GM18909 (cell line): ENCODE data around the gene FBF1.

ENCODE experiments used
- ATAC-seq: cut with Tn5 transposase; IDR thresholded peaks from one replicate; pipeline ENCODE4 v1.9.1; 2021; ENCODE audit warnings: mild to moderate bottlenecking; ENCODE audit not compliant: unreplicated experiment, poor library complexity

The FBF1 gene

DNA sequence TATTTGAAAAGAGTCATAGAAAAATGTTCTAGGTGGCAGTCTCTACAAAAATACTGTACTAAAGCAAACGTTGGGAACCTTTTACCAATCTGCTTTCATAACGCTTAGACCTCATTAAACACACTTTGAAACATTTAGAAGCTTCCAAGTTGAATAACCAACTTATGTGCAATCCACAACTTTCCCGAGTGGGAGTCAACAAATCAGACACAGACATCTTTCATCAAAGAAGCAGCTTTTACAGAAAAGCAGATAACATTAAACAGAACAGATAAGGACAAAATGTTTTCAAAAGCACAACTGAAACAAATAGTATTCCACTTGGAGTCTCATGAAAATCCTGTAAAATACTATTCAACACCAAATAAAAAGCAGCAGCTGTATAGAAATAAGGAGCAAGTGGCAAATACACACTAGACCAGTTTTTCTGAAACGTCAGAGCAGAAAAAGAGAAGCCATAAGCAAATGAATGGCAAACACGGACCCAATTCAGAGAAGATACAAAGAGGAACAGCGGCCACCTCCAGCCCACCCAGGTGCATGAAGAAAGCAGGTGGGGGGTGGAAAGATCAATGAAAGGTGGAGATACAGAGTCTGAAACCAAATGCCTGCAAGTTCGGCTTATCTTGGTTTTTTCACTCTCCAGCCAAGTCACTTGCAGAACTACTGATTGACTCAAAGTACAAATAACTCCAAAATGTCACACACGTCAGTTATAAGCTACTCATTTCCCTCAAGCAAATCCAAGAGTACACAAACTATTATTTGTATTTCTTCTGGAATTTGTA lies 18.4 kb upstream of the FBF1 start:
- no peak for ATAC-seq

DNA sequence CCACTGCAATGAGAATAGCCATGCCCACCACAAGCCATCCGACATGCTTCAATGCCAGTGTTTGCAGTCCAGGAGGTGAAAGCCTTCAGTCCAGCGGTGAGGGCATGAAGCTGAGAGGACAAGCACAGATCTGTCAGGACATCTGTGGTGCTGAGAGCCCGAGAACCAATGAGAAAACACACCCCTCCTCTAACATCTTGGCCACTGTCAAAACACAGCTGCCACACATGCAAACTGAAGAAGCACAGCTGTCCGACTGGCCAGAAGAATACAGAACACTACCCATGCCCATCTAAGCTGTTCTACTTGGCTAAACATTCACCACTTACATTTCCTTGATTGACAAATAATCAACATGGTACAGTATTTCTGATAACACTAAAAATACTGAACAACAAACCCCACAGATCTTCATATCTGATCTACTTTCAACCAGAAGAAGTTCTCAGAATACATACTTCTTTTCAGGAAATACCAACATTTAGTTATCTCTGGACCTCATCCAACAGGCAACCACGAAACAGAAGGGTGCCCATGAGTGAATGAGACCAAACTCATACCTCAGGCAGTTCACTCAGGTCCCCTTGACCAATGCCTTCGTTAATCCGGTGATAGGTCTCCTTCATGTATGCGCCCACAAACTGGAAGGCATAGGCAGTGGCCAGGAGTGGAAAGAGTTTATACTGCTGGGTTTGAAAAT lies 10.2 kb upstream of the FBF1 start:
- ATAC-seq, result no peak

DNA sequence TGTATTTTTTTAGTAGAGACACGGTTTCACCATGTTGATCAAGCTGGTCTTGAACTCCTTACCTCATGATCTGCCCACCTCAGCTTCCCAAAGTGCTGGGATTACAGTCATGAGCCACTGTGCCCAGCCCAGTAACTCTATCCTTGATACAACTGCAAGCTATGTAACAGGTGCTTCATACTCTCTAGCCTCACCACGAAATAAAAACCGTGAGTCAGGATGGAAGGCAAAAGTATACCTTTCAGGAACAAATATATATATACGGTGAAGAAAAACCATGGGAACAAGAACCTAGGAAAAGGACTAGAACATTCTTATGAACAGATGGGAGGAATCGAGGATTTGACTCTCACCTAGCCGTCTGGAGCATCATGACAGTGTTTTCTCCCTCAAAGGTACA lies 9.6 kb upstream of the FBF1 start:
- ATAC-seq, result no peak

DNA sequence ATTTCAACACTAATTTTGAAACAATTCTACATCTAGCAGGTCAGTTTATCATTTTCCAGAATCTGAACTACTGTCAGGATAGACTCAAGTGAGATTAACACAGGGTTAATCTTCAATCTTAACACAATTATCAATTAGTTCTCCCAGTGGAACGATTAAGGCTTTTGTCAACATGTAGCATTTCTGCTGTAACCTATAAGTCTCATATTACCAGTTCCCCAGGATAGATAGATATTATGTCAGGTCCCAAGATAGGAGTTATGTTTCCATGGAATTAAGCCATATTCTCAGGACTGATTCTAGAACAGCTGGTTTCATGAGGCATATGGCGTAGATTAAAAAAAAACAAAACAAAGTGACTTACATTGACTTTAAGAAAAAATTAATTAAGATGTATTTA lies 4.4 kb upstream of the FBF1 start:
- no peak for ATAC-seq

DNA sequence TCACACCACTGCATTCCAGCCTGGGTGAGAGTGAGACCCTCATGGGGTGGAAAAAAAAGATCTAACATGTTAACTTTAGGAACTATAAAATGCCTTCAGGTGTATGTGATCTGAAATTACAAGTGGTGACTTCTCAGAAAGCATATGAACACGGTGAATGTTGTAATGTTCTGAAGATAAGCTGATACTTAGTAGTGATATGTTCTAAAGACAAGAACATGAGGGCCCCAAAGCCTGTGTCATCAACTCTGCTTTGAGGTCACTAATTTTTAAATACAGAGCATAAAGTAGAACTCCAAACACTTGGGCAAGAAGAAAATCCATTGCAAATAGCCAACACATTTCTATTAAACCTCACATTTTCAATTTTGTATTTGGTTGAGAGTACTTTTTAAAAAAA lies 2.6 kb upstream of the FBF1 start:
- no peak for ATAC-seq

DNA sequence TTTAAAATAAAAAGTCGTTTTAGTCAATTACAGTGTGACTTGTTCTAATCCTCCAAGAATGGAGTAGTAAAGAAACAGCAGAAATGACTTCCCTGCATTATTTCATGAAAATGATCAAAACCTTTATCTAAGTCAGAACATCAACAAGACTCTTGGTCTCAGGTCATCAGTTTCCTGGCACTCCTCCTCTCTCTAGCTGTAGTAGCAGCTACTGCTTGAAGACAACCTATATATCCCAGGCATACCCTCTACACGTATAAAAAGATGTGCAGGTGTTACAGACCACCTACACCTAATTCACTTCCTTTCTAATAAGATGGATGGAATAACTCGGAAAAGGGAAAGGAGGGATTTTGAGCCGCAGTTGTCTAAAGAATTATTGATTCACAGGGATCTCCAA lies 1.6 kb upstream of the FBF1 start:
- ATAC-seq, result no peak

DNA sequence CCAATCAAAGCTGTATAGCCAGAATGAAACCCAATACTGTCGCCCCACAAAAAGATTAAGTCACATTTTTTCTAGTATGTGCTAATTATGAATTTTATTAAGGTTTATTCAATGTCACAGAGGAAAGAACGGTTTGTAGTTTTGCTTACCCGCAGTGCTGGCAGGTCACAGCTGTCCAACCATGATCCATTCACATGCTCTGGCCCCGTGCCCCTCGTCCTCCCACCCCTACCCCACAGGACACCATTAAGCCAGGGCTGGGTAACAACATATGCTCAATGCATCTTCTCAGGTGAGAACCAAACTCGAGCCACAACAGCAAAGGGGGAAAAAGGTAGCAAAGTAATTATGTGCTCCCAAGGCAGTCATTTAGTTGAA lies 589 bp upstream of the FBF1 start:
- ATAC-seq, result no peak

DNA sequence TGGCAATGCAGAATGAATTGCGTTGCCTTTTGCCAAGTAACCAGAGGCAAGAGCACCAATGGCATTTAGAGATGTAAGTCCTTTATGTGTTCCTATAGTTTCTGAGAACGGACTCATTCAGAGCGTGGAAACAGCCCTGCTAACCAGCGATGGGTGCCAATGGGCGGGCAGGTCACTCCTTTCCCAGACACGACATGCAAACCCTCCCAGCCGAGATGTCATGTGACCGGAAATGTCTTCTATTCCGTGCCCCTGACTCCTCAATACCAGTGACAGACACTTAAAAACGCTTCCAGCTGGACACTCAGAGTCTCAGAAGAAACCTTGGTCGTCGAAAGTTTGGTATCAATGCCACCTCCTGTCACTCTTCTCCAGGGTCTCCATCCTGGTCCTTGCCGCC lies 3.2 kb downstream of the FBF1 start:
- ATAC-seq, result no peak

DNA sequence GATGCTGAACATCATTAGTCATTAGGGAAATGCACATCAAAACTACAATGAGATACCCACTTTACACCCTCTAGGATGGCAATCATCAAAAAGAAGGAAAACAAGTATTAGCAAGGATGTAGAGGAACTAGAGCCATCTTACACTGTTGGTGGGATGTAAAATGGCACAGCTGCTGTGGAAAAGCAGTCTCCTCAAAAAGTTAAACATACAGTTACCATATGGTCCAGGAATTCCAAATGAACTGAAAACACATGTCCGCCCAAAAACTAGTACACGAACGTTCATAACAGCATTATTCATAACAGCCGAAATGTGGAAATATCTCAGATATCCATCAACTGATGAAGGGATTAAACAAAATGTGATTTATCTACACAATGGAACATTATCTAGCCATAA lies 7.0 kb downstream of the FBF1 start:
- ATAC-seq, result no peak

DNA sequence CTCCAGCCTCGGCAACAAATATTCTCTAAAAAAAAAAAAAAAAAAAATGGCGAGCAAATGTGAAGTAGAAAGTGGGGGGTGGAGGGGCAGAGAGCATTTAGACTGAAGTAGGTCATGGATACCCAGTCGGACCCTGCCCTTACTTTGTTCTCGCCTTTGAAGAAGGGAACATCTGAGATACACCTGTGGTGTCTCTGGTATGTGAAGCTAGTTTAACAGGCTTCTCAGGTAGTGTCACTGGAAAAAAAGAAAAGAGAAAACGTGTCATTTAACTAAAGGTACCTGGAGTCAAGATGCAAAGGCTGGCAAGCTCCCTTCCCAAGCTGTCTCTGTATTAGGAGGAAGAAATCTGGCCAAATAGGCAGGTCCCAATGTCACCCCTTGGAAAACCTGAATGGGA lies 8.0 kb downstream of the FBF1 start:
- no peak for ATAC-seq

DNA sequence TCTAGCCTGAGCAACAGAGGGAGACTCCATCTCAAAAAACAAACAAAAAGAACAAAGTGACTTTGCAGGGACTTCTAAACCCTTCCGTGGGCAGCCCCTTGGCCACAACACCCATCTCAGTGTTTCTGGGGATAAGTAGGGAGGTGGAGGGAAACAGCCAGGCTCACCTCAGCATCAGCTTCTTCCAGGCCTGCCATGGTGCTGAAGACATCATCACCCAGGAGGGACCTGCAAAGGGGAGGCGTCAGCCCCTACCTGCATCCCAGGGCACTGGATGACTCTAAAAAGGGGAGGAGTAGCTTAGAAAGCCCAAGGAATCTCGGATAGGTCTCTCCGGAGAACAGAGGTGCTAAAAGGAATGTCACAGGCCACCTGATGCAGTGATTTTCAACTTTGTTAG lies 9.8 kb downstream of the FBF1 start:
- no peak for ATAC-seq

DNA sequence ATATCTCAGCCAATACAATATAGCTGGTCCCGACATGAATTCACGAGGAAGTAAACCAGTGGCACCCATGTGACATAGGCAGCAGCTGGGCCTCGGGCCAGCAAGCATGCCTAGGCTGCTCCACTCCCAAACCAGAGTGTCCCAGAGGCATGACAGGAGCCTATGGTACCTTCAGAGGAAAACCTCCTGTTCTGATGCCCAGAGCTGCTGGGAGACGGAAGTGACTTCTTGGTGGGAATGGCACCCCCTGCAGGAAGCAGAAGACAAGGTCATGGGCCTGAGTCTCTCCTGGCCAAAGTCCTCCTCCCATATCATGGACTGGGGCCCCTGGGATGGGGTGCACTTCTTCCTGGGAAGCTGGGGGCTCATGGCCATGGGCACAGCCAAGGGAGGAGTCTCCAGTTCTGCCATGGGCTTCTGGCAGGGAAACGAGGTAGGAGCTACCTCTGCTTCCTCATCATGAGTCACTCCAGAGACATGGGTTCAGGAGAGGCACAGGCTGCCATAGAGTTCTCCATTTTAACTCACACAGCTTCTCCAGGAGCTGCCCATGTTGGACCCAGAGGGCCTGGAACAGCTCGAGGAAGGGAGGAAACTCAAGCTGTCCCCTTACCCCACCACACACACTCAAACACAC lies 13.4 kb downstream of the FBF1 start:
- ATAC-seq, result no peak

DNA sequence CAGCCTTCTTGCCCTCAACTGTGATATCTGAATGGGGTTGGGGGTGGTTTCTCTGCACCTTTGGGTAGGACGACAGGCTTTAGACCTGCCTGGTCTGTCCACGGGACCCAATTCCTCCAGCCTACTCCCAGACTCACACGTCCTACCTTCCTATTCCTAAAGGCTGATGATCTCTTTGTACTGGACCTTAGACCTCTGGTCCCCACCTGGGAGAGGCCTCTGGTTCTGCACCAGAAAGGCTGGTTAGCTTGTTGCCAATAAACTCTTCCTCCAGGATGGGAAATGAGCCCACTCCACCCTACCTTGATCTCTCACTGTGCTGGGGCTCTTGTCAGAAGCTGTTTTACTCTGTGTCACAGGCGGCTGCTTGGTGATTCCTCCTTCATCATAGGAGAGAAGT lies 14.4 kb downstream of the FBF1 start:
- ATAC-seq, result no peak

DNA sequence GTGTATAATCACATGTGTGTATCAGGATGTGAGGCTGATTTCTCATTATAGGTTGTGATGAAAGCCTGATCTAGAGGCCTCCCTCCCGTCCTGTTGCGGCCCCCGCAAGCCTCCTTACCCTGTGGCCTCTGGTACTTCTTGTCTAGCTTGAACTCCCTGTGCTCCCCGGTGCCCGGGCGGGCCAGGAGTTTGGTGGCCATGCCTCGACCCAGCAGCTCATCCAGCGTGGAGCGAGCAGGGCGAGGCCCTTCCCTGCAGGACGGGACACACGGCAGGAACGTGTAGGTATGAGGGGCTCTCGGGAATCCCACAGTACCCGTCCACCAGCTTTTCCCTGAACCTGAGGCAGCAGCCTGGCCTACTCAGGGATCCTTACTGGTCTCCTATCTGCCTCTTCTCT lies 14.9 kb downstream of the FBF1 start:
- ATAC-seq, result no peak

DNA sequence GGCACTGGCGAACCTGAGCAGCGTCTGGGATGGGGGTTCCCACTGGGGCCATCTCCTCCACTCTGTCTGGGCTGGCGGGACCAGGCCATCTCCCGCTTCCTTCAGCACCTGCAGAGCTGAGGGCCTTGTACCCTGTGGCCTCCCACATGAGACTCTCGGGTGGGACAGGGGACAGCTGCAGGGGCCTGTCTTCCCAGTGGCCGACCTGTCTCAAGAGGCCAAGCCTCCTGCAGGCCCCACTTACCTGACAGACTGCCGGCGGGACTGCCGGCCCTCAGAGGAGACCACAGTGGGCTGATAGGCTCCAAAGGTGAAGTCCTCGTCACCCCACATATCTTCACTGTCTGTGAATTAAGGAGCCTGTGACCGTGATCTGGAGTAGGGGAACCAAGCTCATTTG lies 15.7 kb downstream of the FBF1 start:
- ATAC-seq, result no peak

DNA sequence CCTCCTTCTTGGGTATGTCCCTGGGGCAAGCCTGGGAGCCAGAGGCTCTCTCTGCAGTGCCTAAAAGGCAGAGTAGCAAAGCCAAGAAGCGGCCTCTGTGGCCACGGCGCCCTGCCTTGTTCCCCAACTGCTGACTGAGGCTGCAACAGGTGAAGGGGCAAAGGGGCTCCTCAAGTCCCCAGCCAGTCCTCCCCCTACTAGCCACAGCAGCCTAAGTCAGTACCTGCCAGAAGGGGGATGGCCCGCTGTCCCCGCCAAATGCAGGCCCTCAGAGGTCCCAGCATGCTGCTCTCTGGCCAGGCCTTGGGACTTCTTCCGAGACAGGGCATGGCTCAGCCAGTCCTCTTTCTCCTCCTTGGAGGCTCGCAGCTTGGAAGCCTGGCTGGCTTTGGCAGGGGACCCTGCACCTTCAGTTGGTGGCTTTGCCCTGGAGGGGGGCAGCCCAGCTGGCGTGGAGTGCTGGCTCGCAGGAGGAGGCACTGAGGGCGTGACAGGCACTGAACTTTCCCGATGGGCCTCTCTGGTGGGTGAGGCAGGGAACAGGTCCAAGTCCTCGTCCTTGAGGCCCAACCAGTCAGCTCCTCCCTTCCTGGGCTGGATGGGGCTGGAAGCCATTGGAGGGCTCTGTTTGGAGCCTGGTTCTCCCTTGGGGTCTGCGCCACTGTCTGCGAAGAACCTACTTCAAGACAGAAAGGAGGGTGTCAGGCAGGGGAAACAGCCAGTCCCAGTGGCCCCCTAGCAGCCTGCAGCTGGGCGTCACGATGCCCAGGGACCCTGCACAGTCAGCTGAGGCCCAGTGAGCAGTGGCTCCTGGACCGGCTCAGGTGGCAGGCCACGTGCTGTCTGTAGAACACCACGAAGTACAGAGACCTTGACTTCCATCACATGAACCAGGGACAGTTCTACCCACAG lies 17.6 kb downstream of the FBF1 start:
- no peak for ATAC-seq

DNA sequence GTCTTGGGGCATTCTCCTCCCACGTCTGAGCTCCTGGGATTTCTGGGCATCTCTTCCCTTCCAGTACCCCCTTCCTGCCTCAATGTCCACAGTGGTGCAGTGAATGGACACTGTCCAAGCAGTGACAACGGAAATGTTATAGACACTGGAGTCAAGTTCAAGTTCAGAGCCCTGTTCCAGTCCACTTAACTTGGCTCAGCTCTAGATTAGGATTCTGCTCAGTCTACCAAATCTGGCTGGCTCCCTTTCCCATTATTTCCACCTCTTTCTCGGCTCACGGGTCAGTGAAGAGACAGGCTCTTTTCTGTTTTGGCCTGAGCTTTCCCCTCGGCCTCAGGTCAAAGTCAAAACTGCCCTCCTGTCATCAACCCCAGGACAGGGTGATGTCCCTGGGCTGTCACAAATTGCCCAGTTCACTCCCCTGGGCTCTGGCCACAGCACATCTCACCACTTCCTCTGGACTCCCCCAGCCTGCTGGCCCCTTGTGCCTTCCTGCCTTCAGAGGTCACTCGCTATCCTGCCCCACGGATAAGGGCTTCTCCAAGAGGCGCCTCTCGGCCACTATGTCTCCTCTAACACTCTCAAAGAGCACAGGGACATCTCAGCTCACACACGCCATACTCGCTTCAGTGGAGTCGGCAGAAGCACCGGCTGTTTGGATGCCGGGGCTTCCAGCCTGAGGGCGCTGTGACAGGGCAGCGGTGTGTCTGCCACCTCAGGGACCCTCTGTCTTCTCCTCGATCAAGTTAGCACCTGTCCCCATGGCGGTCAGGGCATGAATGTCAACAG lies 18.5 kb downstream of the FBF1 start:
- no peak for ATAC-seq

DNA sequence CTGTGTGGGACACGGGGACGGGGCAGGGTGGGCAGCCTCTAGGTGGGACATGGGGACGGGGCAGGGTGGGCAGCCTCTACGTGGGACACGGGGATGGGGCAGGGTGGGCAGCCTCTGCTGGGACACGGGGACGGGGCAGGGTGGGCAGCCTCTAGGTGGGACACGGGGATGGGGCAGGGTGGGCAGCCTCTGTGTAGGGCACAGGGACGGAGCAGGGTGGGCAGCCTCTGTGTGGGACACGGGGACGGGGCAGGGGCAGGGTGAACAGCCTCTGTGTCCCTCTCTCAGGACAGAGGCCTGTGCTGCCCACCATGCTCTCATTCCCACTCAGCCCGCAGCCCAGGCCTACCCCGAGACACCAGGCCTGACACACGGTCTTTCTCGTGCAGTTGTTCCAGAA lies 19.2 kb downstream of the FBF1 start:
- no peak for ATAC-seq

DNA sequence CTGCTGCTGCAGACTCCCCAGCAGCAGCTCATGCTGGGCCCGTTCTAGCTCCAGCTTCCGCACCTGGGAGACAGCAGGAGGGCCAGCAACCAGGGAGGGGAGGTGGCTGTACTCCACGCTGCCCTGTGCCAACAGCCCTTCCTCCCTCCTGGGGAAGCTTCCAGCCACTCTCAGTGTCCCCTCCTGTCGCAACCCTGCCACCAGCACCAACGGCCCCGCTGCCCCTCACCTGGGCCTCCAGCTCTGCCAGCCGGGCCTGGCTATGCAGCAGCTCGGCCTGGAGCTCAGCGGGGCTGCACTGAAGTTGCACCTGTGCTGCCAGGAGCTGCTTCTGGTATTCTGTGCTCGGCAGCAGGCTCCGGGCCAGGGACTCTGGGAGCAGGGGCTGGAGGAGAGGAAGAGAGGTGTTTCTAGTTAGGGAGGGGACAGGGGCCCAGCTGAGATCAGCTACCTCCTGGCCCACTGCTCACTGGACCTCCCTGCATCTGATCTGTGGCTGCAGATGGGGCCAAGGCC lies 20.7 kb downstream of the FBF1 start:
- no peak for ATAC-seq

DNA sequence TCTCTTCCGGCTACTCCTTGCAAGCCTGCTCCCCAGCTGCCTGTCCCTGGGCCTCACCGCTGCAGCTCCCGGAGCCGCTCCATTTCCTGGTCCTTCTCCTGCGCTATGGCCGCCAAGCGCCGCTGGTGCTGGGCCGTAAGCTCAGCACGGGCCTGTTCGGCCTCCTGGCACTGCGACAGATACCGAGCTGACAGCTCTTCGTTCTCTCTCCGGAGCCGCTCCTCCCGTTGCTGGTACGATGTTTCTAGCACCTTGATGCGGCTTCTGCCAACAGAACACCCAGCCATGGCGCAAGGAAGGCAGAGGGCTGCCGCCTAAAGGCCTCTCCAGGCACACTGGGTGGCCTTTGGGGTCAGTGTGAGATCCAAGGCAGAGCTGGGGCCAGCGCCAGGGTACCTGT lies 21.2 kb downstream of the FBF1 start:
- ATAC-seq, result no peak
